ENCODE results near the gene HLA-E. TPM values are rescaled to one million over a fixed set of nuclear protein-coding genes. Genes with fewer than 3 reads are reported as not detected.

The HLA-E gene
- total and polyA plus RNA-seq, 2 of the 13 experiments (the other 11 are each of a cell fraction or from before 2014, with no cell fraction given), result 45.2 to 90.4 TPM

DNA sequence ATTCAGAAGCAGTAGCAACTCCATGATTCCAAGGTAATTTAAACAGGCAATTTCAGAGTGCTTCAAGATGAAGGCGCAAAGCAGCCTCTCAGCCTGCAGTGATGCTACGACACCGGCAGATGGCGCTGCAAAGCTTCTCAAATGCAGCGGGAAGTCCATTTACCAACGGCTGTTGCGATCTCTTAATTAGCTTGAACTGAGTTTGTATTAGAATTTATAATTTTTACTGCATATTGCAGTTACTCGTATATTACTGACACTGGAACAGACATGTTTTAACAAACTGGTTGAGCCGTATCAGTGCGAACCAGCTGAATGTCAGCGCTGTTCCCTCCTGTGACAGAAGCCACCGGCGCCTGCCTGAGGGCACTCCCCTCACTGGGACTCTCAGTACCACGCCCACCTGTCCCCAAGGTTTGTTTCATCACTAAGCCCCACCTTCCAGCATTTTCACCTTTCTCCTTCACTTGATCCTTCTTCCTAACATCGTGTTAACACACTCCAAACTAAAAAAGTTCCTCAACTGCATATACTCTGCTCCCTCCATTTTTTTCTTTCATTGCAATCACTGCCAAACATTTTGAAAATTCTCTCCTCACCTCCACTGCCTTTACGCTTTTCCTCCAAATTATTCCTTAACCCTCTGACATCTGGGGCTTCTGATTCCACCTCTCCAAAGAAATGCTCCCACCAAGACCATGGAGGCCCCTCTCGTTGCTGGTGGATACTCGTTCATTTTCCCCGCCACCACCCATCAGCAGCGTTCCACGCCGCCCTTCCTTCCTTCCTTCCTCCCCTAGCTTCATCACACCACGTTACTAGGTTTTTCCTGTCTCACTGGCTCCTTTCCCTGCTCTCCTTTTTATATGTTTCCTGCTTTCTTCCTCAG is 52.5 kb downstream of the HLA-E start (continued):
- TF ChIP-seq, protein P1, sequence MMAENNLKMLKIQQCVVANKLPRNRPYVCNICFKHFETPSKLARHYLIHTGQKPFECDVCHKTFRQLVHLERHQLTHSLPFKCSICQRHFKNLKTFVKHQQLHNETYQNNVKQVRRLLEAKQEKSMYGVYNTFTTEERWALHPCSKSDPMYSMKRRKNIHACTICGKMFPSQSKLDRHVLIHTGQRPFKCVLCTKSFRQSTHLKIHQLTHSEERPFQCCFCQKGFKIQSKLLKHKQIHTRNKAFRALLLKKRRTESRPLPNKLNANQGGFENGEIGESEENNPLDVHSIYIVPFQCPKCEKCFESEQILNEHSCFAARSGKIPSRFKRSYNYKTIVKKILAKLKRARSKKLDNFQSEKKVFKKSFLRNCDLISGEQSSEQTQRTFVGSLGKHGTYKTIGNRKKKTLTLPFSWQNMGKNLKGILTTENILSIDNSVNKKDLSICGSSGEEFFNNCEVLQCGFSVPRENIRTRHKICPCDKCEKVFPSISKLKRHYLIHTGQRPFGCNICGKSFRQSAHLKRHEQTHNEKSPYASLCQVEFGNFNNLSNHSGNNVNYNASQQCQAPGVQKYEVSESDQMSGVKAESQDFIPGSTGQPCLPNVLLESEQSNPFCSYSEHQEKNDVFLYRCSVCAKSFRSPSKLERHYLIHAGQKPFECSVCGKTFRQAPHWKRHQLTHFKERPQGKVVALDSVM (CRISPR knock-in tag; IDR thresholded peaks at IDR 0.05), result no peak
- TF ChIP-seq ZNF841 (CRISPR knock-in tag; IDR thresholded peaks at IDR 0.05; ENCODE audit: borderline replicate concordance) (no peak), PCBP2 (optimal IDR thresholded peaks at IDR 0.05; ENCODE audit: low read depth, low read length, poor library complexity, severe bottlenecking) (no peak), HNRNPLL (IDR thresholded peaks at IDR 0.05; ENCODE audit: low read depth, low read length, poor library complexity, severe bottlenecking) (no peak), ELF3 (CRISPR knock-in tag; IDR thresholded peaks at IDR 0.05) (peak; percentile 66; the same call in 1 of the 2 replicates), ZNF460 (CRISPR knock-in tag; IDR thresholded peaks at IDR 0.05; ENCODE audit: borderline replicate concordance) (no peak), ZNF451 (CRISPR knock-in tag; IDR thresholded peaks at IDR 0.05) (no peak), ZNF230 (CRISPR knock-in tag; IDR thresholded peaks at IDR 0.05) (no peak), YEATS4 (CRISPR knock-in tag; IDR thresholded peaks at IDR 0.05; ENCODE audit: borderline replicate concordance) (no peak), YY1 (IDR thresholded peaks at IDR 0.05; ENCODE audit: insufficient read depth, insufficient replicate concordance, low read depth, low read length) (peak; percentile 39), MYNN (CRISPR knock-in tag; IDR thresholded peaks at IDR 0.05; ENCODE audit: low read depth) (0 out of 2 replicates have a peak, but pooled peaks have one; percentile 42), ZNF333 (CRISPR knock-in tag; IDR thresholded peaks at IDR 0.05; ENCODE audit: borderline replicate concordance) (no peak), RFX5 (IDR thresholded peaks at IDR 0.05; ENCODE audit: low read depth, low read length) (peak; percentile 8; the same call in 1 of the 2 replicates), ZNF850 (CRISPR knock-in tag; conservative IDR thresholded peaks at IDR 0.05) (no peak), ZBTB7A (CRISPR knock-in tag; IDR thresholded peaks at IDR 0.05) (no peak), XRCC5 (optimal IDR thresholded peaks at IDR 0.05; ENCODE audit: low read length) (peak; percentile 91), THAP11 (CRISPR knock-in tag; IDR thresholded peaks at IDR 0.05) (peak; percentile 58; the same call in 1 of the 2 replicates), ZBTB21 (CRISPR knock-in tag; IDR thresholded peaks at IDR 0.05) (no peak)
- TF ChIP-seq, protein P2, sequence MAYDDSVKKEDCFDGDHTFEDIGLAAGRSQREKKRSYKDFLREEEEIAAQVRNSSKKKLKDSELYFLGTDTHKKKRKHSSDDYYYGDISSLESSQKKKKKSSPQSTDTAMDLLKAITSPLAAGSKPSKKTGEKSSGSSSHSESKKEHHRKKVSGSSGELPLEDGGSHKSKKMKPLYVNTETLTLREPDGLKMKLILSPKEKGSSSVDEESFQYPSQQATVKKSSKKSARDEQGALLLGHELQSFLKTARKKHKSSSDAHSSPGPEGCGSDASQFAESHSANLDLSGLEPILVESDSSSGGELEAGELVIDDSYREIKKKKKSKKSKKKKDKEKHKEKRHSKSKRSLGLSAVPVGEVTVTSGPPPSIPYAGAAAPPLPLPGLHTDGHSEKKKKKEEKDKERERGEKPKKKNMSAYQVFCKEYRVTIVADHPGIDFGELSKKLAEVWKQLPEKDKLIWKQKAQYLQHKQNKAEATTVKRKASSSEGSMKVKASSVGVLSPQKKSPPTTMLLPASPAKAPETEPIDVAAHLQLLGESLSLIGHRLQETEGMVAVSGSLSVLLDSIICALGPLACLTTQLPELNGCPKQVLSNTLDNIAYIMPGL (CRISPR knock-in tag; IDR thresholded peaks at IDR 0.05; ENCODE audit: borderline replicate concordance in 1 of 2, low read depth in 1 of 2), result peak; percentile 43 to 75; a peak in 3 of 4 replicates
- TF ChIP-seq, protein P3, sequence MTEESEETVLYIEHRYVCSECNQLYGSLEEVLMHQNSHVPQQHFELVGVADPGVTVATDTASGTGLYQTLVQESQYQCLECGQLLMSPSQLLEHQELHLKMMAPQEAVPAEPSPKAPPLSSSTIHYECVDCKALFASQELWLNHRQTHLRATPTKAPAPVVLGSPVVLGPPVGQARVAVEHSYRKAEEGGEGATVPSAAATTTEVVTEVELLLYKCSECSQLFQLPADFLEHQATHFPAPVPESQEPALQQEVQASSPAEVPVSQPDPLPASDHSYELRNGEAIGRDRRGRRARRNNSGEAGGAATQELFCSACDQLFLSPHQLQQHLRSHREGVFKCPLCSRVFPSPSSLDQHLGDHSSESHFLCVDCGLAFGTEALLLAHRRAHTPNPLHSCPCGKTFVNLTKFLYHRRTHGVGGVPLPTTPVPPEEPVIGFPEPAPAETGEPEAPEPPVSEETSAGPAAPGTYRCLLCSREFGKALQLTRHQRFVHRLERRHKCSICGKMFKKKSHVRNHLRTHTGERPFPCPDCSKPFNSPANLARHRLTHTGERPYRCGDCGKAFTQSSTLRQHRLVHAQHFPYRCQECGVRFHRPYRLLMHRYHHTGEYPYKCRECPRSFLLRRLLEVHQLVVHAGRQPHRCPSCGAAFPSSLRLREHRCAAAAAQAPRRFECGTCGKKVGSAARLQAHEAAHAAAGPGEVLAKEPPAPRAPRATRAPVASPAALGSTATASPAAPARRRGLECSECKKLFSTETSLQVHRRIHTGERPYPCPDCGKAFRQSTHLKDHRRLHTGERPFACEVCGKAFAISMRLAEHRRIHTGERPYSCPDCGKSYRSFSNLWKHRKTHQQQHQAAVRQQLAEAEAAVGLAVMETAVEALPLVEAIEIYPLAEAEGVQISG (CRISPR knock-in tag; IDR thresholded peaks at IDR 0.05), result peak; percentile 38; the same call in 1 of the 2 replicates
